GM18520 (cell line): ENCODE measurements around the gene CLPX.
"Not testable (repeated sequence)": the region's sequence is repeated elsewhere in the genome, so short reads cannot be mapped to it uniquely, and the experiment has no call there.

Experiments
- ATAC-seq: cut with Tn5 transposase; IDR thresholded peaks from one replicate; pipeline ENCODE4 v1.9.1; 2021; ENCODE audit not compliant: unreplicated experiment

The CLPX gene

GRCh38 chr15:65175511-65175910 lies 9.6 kb downstream of the CLPX start:
- ATAC-seq = no peak

- no peak for ATAC-seq
These were observed 10.6 kb downstream of the CLPX start for GRCh38 chr15:65174509-65174908.

GRCh38 chr15:65172531-65172930 lies 12.6 kb downstream of the CLPX start:
- ATAC-seq = no peak

- ATAC-seq = no peak
These were observed 13.7 kb downstream of the CLPX start for GRCh38 chr15:65171428-65171827.

GRCh38 chr15:65165875-65166274 lies 19.3 kb downstream of the CLPX start:
- ATAC-seq = no peak

GRCh38 chr15:65164139-65164538 lies 21.0 kb downstream of the CLPX start:
- no peak for ATAC-seq

GRCh38 chr15:65163041-65163440 lies 22.1 kb downstream of the CLPX start:
- no peak for ATAC-seq

GRCh38 chr15:65156692-65157091 lies 28.4 kb downstream of the CLPX start:
- no peak for ATAC-seq

GRCh38 chr15:65154720-65155119 lies 30.4 kb downstream of the CLPX start:
- no peak for ATAC-seq

GRCh38 chr15:65147902-65148301 lies 37.2 kb downstream of the CLPX start:
- no peak for ATAC-seq

- no peak for ATAC-seq
These were observed 38.7 kb downstream of the CLPX start for GRCh38 chr15:65146438-65146837.

GRCh38 chr15:65138631-65139030 lies 46.5 kb downstream of the CLPX start:
- not testable (repeated sequence) for ATAC-seq

GRCh38 chr15:65137893-65138292 lies 47.2 kb downstream of the CLPX start:
- not testable (repeated sequence) for ATAC-seq

- not testable (repeated sequence) for ATAC-seq
These were observed 48.1 kb downstream of the CLPX start for GRCh38 chr15:65137089-65137488.

- no peak for ATAC-seq
These were observed 50.6 kb downstream of the CLPX start for GRCh38 chr15:65134538-65134937.

GRCh38 chr15:65133548-65134200 lies 51.5 kb downstream of the CLPX start, which contains the start of gene PDCD7:
PDCD7 (minus strand) TSS chr15:65133808; CDS start chr15:65133781, 27 bp downstream.
- ATAC-seq = peak; percentile 72

GRCh38 chr15:65132878-65133547 lies 52.1 kb downstream of the CLPX start:
- peak; percentile 32 for ATAC-seq

GRCh38 chr15:65130941-65131340 lies 54.2 kb downstream of the CLPX start:
- ATAC-seq = no peak

GRCh38 chr15:65115542-65115941 lies 69.6 kb downstream of the CLPX start:
- ATAC-seq = no peak

- no peak for ATAC-seq
These were observed 70.1 kb downstream of the CLPX start, which contains the start of gene UBAP1L for GRCh38 chr15:65115086-65115485. UBAP1L (minus strand) TSS chr15:65115200; CDS start chr15:65106215, 8,985 bp downstream.

GRCh38 chr15:65110676-65111292 lies 74.4 kb downstream of the CLPX start:
- no peak for ATAC-seq

GRCh38 chr15:65106011-65106590 lies 79.0 kb downstream of the CLPX start:
- ATAC-seq = no peak
